Naive thymus-derived CD4-positive, alpha-beta T cell (primary cell): ENCODE results near the gene SMIM35. TPM values are rescaled to one million over a fixed set of nuclear protein-coding genes. Genes with fewer than 3 reads are reported as not detected.

Source experiments
- ATAC-seq: fragments of 150-1000 bp; cut with Tn5 transposase; 2 replicates; pipeline ENCODE4 v1.10.0; 2021; ENCODE audit warnings: mild to moderate bottlenecking, moderate library complexity
- CTCF ChIA-PET: fragments of 350-600 bp; sonication (Branson Sonifier 250); formaldehyde crosslinking; loops from one replicate; lab custom pipeline; 2021; ENCODE audit warnings: antibody characterized with exemption; lab: Charles Lee
- POLR2A ChIA-PET: fragments of 350-600 bp; sonication (Branson Sonifier 250); formaldehyde crosslinking; loops from one replicate; lab custom pipeline; 2021; ENCODE audit warnings: antibody characterized with exemption, inconsistent platforms; lab: Charles Lee
- DNase-seq, 9 donors: peaks; one replicate each; pipeline versions ENCODE4 v3.0.0 to v3.0.0-alpha.2; 2020 to 2022; ENCODE audit warnings: mixed read lengths in 1 of 9
- H3K27ac ChIP-seq: one replicate; pipeline ENCODE4 v1.7.0; 2013; ENCODE audit warnings: mild to moderate bottlenecking, low read depth, low read length, moderate library complexity
- H3K27me3 ChIP-seq, 2 donors: one replicate each; pipeline ENCODE4 v1.7.0; 2013; ENCODE audit warnings: low read length in 2 of 2, mild to moderate bottlenecking in 2 of 2, moderate library complexity in 2 of 2; ENCODE audit not compliant: control insufficient read depth in 2 of 2, insufficient read depth in 2 of 2
- H3K36me3 ChIP-seq, 3 experiments: 1 replicate in 2 of 3; 2 replicates in 1 of 3; pipeline ENCODE4 v1.7.0; 2013; ENCODE audit warnings: low read length in 3 of 3, mild to moderate bottlenecking in 3 of 3, moderate library complexity in 1 of 3; ENCODE audit not compliant: insufficient read depth in 3 of 3, control insufficient read depth in 2 of 3
- H3K4me1 ChIP-seq, 2 donors: one replicate each; pipeline ENCODE4 v1.7.0; 2013; ENCODE audit warnings: low read length in 2 of 2, mild to moderate bottlenecking in 2 of 2, moderate library complexity in 1 of 2; ENCODE audit not compliant: control insufficient read depth in 2 of 2, insufficient read depth in 2 of 2
- H3K4me3 ChIP-seq: 2 replicates; pipeline ENCODE4 v1.7.0; 2013; ENCODE audit warnings: mild to moderate bottlenecking, low read length
- H3K9me3 ChIP-seq, 3 experiments: 1 replicate in 2 of 3; 2 replicates in 1 of 3; pipeline ENCODE4 v1.7.0; 2013; ENCODE audit warnings: low read length in 3 of 3; ENCODE audit not compliant: control insufficient read depth in 2 of 3
- H3K27ac Mint-ChIP-seq, 9 donors: one replicate each; pipeline ENCODE4 v1.8.0; 2020 to 2022; ENCODE audit warnings: mixed read lengths in 9 of 9, mild to moderate bottlenecking in 8 of 9, moderate library complexity in 5 of 9, inconsistent platforms in 2 of 9
- H3K27me3 Mint-ChIP-seq, 5 donors: one replicate each; pipeline ENCODE4 v1.8.0; 2021 to 2022; ENCODE audit warnings: mixed read lengths in 5 of 5, mild to moderate bottlenecking in 1 of 5
- H3K36me3 Mint-ChIP-seq, 5 donors: one replicate each; pipeline ENCODE4 v1.8.0; 2020 to 2022; ENCODE audit warnings: mixed read lengths in 5 of 5, mild to moderate bottlenecking in 3 of 5, inconsistent platforms in 1 of 5
- H3K4me1 Mint-ChIP-seq, 7 donors: one replicate each; pipeline ENCODE4 v1.8.0; 2020 to 2022; ENCODE audit warnings: mixed read lengths in 7 of 7, mild to moderate bottlenecking in 3 of 7, inconsistent platforms in 1 of 7
- H3K4me3 Mint-ChIP-seq, 10 donors: one replicate each; pipeline ENCODE4 v1.8.0; 2020 to 2022; ENCODE audit warnings: mild to moderate bottlenecking in 10 of 10, mixed read lengths in 10 of 10, moderate library complexity in 6 of 10, inconsistent platforms in 2 of 10
- H3K9me3 Mint-ChIP-seq, 11 donors: one replicate each; pipeline ENCODE4 v1.8.0; 2020 to 2022; ENCODE audit warnings: mixed read lengths in 11 of 11, mild to moderate bottlenecking in 4 of 11, inconsistent platforms in 1 of 11, moderate library complexity in 1 of 11
- intact Hi-C, 2 donors: fragments of 100-400 bp; cut with micrococcal nuclease; formaldehyde crosslinking; loops; one replicate each; pipeline ENCODE4 v1.15.1; 2023
- polyA plus RNA-seq, 2 donors: library from polyadenylated mRNA; unstranded; fragments of 300-500 nt; fragmentation: Illumina TruSeq; gene quantifications; one replicate each; pipeline ENCODE4 v1.2.3, GENCODE V29; 2021
- total RNA-seq, 6 experiments: library from RNA in 5 of 6; stranded (reverse) in 5 of 6; gene quantifications; 1 replicate in 5 of 6; 2 replicates in 1 of 6; pipeline ENCODE4 v1.2.3 and lab custom pipeline; 2021 to 2026

Gene SMIM35
- total and polyA plus RNA-seq, 7 experiments from 2014 or later: 0.11 to 0.60 (median 0.28) TPM; not detected in 3

- no peak overlapping the region for H3K27ac Mint-ChIP-seq
- POLR2A ChIA-PET: no interaction called here
- H3K4me3 Mint-ChIP-seq: no peak overlapping the region
- Histone ChIP-seq H3K4me1 (no peaks in the 10 kb centered on the region), H3K4me3 (no peak overlapping the region), H3K27ac (no peak overlapping the region), H3K36me3 (no peaks in the 10 kb centered on the region), H3K27me3 (no peaks in the 10 kb centered on the region), H3K9me3 (peaks cover 0 to 10% (median 0%) of the 10 kb centered on the region in 3 experiments)
- H3K9me3 Mint-ChIP-seq: peaks cover 0 to 31% (median 13%) of the 10 kb centered on the region in 11 donors
- no peak for DNase-seq
- intact Hi-C loops: no loop called here
- H3K4me1 Mint-ChIP-seq: no peaks in the 10 kb centered on the region
- CTCF ChIA-PET: no interaction called here
- peaks cover 0 to 18% (median 1%) of the 10 kb centered on the region in 5 donors for H3K36me3 Mint-ChIP-seq
- no peak for ATAC-seq
- H3K27me3 Mint-ChIP-seq: peaks cover 0 to 26% (median 12%) of the 10 kb centered on the region in 5 donors
Measured at GRCh38 chr11:118091690-118092089, 4.9 kb upstream of the SMIM35 start.

- no peak overlapping the region for H3K27ac ChIP-seq
- no peaks in the 10 kb centered on the region for H3K36me3 ChIP-seq
- no peak for ATAC-seq
- peaks cover 0 to 38% (median 16%) of the 10 kb centered on the region in 11 donors for H3K9me3 Mint-ChIP-seq
- H3K9me3 ChIP-seq: peaks cover 0 to 13% (median 0%) of the 10 kb centered on the region in 3 experiments
- CTCF ChIA-PET: no interaction called here
- intact Hi-C loops: no loop called here
- H3K4me1 ChIP-seq: no peaks in the 10 kb centered on the region
- POLR2A ChIA-PET: no interaction called here
- H3K27me3 ChIP-seq: no peaks in the 10 kb centered on the region
- no peak for DNase-seq
- H3K4me3 ChIP-seq: no peak overlapping the region
- peaks cover 0 to 19% (median 9%) of the 10 kb centered on the region in 5 donors for H3K27me3 Mint-ChIP-seq
- H3K4me3 Mint-ChIP-seq: no peak overlapping the region
- H3K36me3 Mint-ChIP-seq: peaks cover 0 to 18% (median 1%) of the 10 kb centered on the region in 5 donors
- no peaks in the 10 kb centered on the region for H3K4me1 Mint-ChIP-seq
- no peak overlapping the region for H3K27ac Mint-ChIP-seq
Measured at GRCh38 chr11:118090545-118091162, 3.9 kb upstream of the SMIM35 start.

GRCh38 chr11:118088531-118088930 is 1.8 kb upstream of the SMIM35 start:
- ChIA-PET CTCF (no interaction called here), POLR2A (no interaction called here)
- Mint-ChIP-seq H3K4me3 (no peak overlapping the region), H3K36me3 (peaks cover 0 to 18% (median 1%) of the 10 kb centered on the region in 5 donors), H3K27ac (no peak overlapping the region), H3K4me1 (peaks cover 0 to 4% (median 0%) of the 10 kb centered on the region in 7 donors), H3K27me3 (peaks cover 0 to 19% (median 9%) of the 10 kb centered on the region in 5 donors), H3K9me3 (peaks cover 0 to 38% (median 16%) of the 10 kb centered on the region in 11 donors)
- intact Hi-C loops: no loop called here
- Histone ChIP-seq H3K4me1 (no peaks in the 10 kb centered on the region), H3K27ac (no peak overlapping the region), H3K36me3 (no peaks in the 10 kb centered on the region), H3K4me3 (no peak overlapping the region), H3K27me3 (no peaks in the 10 kb centered on the region), H3K9me3 (peaks cover 0 to 13% (median 0%) of the 10 kb centered on the region in 3 experiments)
- ATAC-seq (peak; percentile 93), DNase-seq (peak in 1 of 9 donors; percentile 13)

- no peaks in the 10 kb centered on the region for H3K27me3 ChIP-seq
- H3K4me1 ChIP-seq: no peaks in the 10 kb centered on the region
- POLR2A ChIA-PET: no interaction called here
- Mint-ChIP-seq H3K4me3 (no peak overlapping the region), H3K27ac (no peak overlapping the region), H3K4me1 (peaks cover 0 to 4% (median 0%) of the 10 kb centered on the region in 7 donors), H3K36me3 (peaks cover 0 to 18% (median 1%) of the 10 kb centered on the region in 5 donors), H3K27me3 (peaks cover 0 to 19% (median 9%) of the 10 kb centered on the region in 5 donors), H3K9me3 (peaks cover 0 to 38% (median 16%) of the 10 kb centered on the region in 11 donors)
- peaks cover 0 to 13% (median 0%) of the 10 kb centered on the region in 3 experiments for H3K9me3 ChIP-seq
- intact Hi-C loops: no loop called here
- CTCF ChIA-PET: no interaction called here
- H3K27ac ChIP-seq: no peak overlapping the region
- ATAC-seq (peak; percentile 36), DNase-seq (no peak)
- H3K36me3 ChIP-seq: no peaks in the 10 kb centered on the region
- H3K4me3 ChIP-seq: no peak overlapping the region
Measured at GRCh38 chr11:118087931-118088330, 1.2 kb upstream of the SMIM35 start.

- ChIA-PET POLR2A (no interaction called here), CTCF (interaction anchor here (1.4 kb wide), 1 partner anchor 86 kb away, joined by 4 read pairs; no protein-coding TSS in a partner anchor)
- H3K27ac ChIP-seq: no peak overlapping the region
- H3K36me3 Mint-ChIP-seq: peaks cover 0 to 18% (median 1%) of the 10 kb centered on the region in 5 donors
- no peaks in the 10 kb centered on the region for H3K27me3 ChIP-seq
- peaks cover 0 to 15% (median 9%) of the 10 kb centered on the region in 5 donors for H3K27me3 Mint-ChIP-seq
- H3K4me1 ChIP-seq: peaks cover 0 to 3% of the 10 kb centered on the region in 2 donors
- peaks cover 0 to 13% (median 0%) of the 10 kb centered on the region in 3 experiments for H3K9me3 ChIP-seq
- no peak overlapping the region for H3K4me3 ChIP-seq
- no peak for ATAC-seq
- no peaks in the 10 kb centered on the region for H3K36me3 ChIP-seq
- no peak overlapping the region for H3K27ac Mint-ChIP-seq
- peaks cover 0 to 4% (median 0%) of the 10 kb centered on the region in 7 donors for H3K4me1 Mint-ChIP-seq
- no peak for DNase-seq
- H3K4me3 Mint-ChIP-seq: no peak overlapping the region
- intact Hi-C loops: no loop called here
- peaks cover 0 to 36% (median 15%) of the 10 kb centered on the region in 11 donors for H3K9me3 Mint-ChIP-seq
Measured at GRCh38 chr11:118084656-118085055, 2.1 kb downstream of the SMIM35 start.

GRCh38 chr11:118084247-118084646 is 2.5 kb downstream of the SMIM35 start:
- intact Hi-C loops: no loop called here
- H3K36me3 Mint-ChIP-seq: peaks cover 0 to 14% (median 1%) of the 10 kb centered on the region in 5 donors
- POLR2A ChIA-PET: no interaction called here
- H3K27me3 ChIP-seq: no peaks in the 10 kb centered on the region
- CTCF ChIA-PET: interaction anchor here (1.4 kb wide), 1 partner anchor 87 kb away, joined by 4 read pairs; no protein-coding TSS in a partner anchor
- no peak for DNase-seq
- H3K27me3 Mint-ChIP-seq: peaks cover 0 to 11% (median 6%) of the 10 kb centered on the region in 5 donors
- no peaks in the 10 kb centered on the region for H3K36me3 ChIP-seq
- H3K4me3 Mint-ChIP-seq: no peak overlapping the region
- peaks cover 0 to 32% (median 15%) of the 10 kb centered on the region in 11 donors for H3K9me3 Mint-ChIP-seq
- H3K4me3 ChIP-seq: no peak overlapping the region
- H3K27ac Mint-ChIP-seq: peak overlapping the region in 3 of 9 donors; percentile 9 to 22 (median 14)
- peaks cover 0 to 13% (median 0%) of the 10 kb centered on the region in 3 experiments for H3K9me3 ChIP-seq
- H3K4me1 ChIP-seq: peaks cover 0 to 7% of the 10 kb centered on the region in 2 donors
- H3K27ac ChIP-seq: no peak overlapping the region
- H3K4me1 Mint-ChIP-seq: peaks cover 0 to 4% (median 0%) of the 10 kb centered on the region in 7 donors
- ATAC-seq: peak; percentile 14
